Aorta (tissue), 5 donors: ENCODE results near the gene CDC40. TPM values are rescaled to one million over a fixed set of nuclear protein-coding genes. Genes with fewer than 3 reads are reported as not detected.
"Not testable (repeated sequence)": the region's sequence is repeated elsewhere in the genome, so short reads cannot be mapped to it uniquely, and the experiment has no call there.

Experiments
- ATAC-seq: fragments of 200-7000 bp; cut with Tn5 transposase; one replicate; pipeline ENCODE4 v1.9.1; 2022; ENCODE audit warnings: moderate library complexity; ENCODE audit not compliant: low FRiP score
- DNase-seq, 2 donors: peaks; one replicate each; pipeline ENCODE4 v3.0.0-alpha.2; 2020
- H3K27ac ChIP-seq, 2 donors: one replicate each; pipeline ENCODE4 v1.5.1; 2013; ENCODE audit warnings: low read length in 2 of 2, mild to moderate bottlenecking in 2 of 2, moderate library complexity in 2 of 2, control low read depth in 1 of 2, inconsistent platforms in 1 of 2, low read depth in 1 of 2
- H3K27me3 ChIP-seq, 2 donors: one replicate each; pipeline ENCODE4 v1.6.1; 2013; ENCODE audit warnings: control low read depth in 1 of 2, low read length in 1 of 2, mild to moderate bottlenecking in 1 of 2, moderate library complexity in 1 of 2; ENCODE audit not compliant: insufficient read depth in 2 of 2, control insufficient read depth in 1 of 2
- H3K36me3 ChIP-seq, 2 donors: one replicate each; pipeline ENCODE4 v1.6.1; 2013; ENCODE audit warnings: control low read depth in 1 of 2, low read length in 1 of 2, mild to moderate bottlenecking in 1 of 2; ENCODE audit not compliant: insufficient read depth in 2 of 2, control insufficient read depth in 1 of 2
- H3K4me1 ChIP-seq, 2 donors: one replicate each; pipeline ENCODE4 v1.6.1; 2013; ENCODE audit warnings: low read length in 2 of 2, control low read depth in 1 of 2, mild to moderate bottlenecking in 1 of 2, moderate library complexity in 1 of 2; ENCODE audit not compliant: insufficient read depth in 2 of 2, control insufficient read depth in 1 of 2
- H3K4me3 ChIP-seq, 2 donors: one replicate each; pipeline ENCODE4 v1.5.1; 2013; ENCODE audit warnings: low read length in 2 of 2, control low read depth in 1 of 2, mild to moderate bottlenecking in 1 of 2
- H3K9me3 ChIP-seq: one replicate; pipeline ENCODE4 v1.6.1; 2013; ENCODE audit warnings: mild to moderate bottlenecking, low read length; ENCODE audit not compliant: control insufficient read depth
- WGBS, 2 donors: extraction: QIAGEN DNeasy Blood & Tissue Kit; methylation state at CpG; one replicate each; pipeline ENCODE4 v1.1.7; 2013; 5-methylcytosine and 5-hydroxymethylcytosine counted together
- intact Hi-C, 2 donors: fragments of 100-400 bp; cut with DNase I; formaldehyde crosslinking; loops; one replicate each; pipeline versions ENCODE4 v1.14.2 to v1.15.0; 2022
- polyA plus RNA-seq, 2 donors: library from polyadenylated mRNA; stranded (reverse); fragments of 200-250 nt; gene quantifications; one replicate each; pipeline ENCODE4 v1.2.3, GENCODE V29; 2013
- total RNA-seq, 2 donors: library from RNA; stranded (reverse); fragmentation: NEBNext Ultra II Directional; extraction: Animal tissue kit (Norgen Biotek cat#: 25700); gene quantifications; one replicate each; pipeline ENCODE4 v1.2.1, GENCODE V29; 2021
- donor health status: healthy with polysubstance abuse.
- donor health status: Bipolar disorder and iron deficiency.
- donor health status: DM: no; HTN: no; CAD: no.
- donor health status: DM: no; HTN: no; CAD: no.
- donor health status: DM: yes; HTN: yes; CAD: no.

Gene CDC40
- total and polyA plus RNA-seq, 4 donors = 8.9 to 20.0 (median 12.9) TPM

- intact Hi-C loops = no loop called here
- no peak for DNase-seq
- Histone ChIP-seq H3K36me3 (no peaks in the 10 kb centered on the region), H3K4me1 (no peaks in the 10 kb centered on the region), H3K27ac (no peak overlapping the region), H3K27me3 (no peaks in the 10 kb centered on the region), H3K9me3 (no peaks in the 10 kb centered on the region), H3K4me3 (no peak overlapping the region)
- ATAC-seq = no peak
- 81 to 85% methylated on average over 1 of the region's 1 CpG for WGBS, 2 donors
Measured at GRCh38 chr6:110271732-110272022, 91.5 kb downstream of the CDC40 start.

GRCh38 chr6:110272781-110273180, 92.6 kb downstream of the CDC40 start:
- H3K9me3 ChIP-seq, H3K27ac ChIP-seq, H3K4me3 ChIP-seq, intact Hi-C loops, ATAC-seq, H3K27me3 ChIP-seq, DNase-seq, H3K36me3 ChIP-seq, H3K4me1 ChIP-seq: not testable (repeated sequence)

GRCh38 chr6:110277100-110277665, 97.0 kb downstream of the CDC40 start:
- H3K9me3 ChIP-seq = no peaks in the 10 kb centered on the region
- no peak overlapping the region for H3K27ac ChIP-seq
- ATAC-seq (no peak), DNase-seq (no peak)
- intact Hi-C loops = no loop called here
- H3K27me3 ChIP-seq = no peaks in the 10 kb centered on the region
- H3K4me3 ChIP-seq = no peak overlapping the region
- WGBS, 2 donors = 45 to 59% methylated on average over 7 of the region's 7 CpGs
- H3K4me1 ChIP-seq = no peaks in the 10 kb centered on the region
- H3K36me3 ChIP-seq = peaks cover 0 to 1% of the 10 kb centered on the region in 2 donors

Other genes with a start within 250 kb of the CDC40 start
- gene GPR6, start 202.1 kb upstream of the CDC40 start, total RNA-seq = not detected
- gene GPR6, start 202.1 kb upstream of the CDC40 start, polyA plus RNA-seq = not detected
- gene WASF1, start 757 bp upstream of the CDC40 start, total RNA-seq = 10 to 100 TPM in 1 of 2 donors, 1 to 10 TPM in 1; 8.9 to 10.3 TPM
- gene WASF1, start 757 bp upstream of the CDC40 start, polyA plus RNA-seq = 1 to 10 TPM; 3.2 to 4.5 TPM
- gene METTL24, start 177.9 kb downstream of the CDC40 start, total RNA-seq = 10 to 100 TPM; 12.5 to 14.3 TPM
- 1 to 10 TPM; 3.9 to 4.5 TPM for gene METTL24, start 177.9 kb downstream of the CDC40 start, polyA plus RNA-seq
- gene DDO, start 235.1 kb downstream of the CDC40 start, total RNA-seq = 1 to 10 TPM; 1.3 to 2.5 TPM
- gene DDO, start 235.1 kb downstream of the CDC40 start, polyA plus RNA-seq = 1 to 10 TPM; 2.9 to 6.6 TPM